Breast epithelium (tissue), 4 donors: ENCODE data around the gene KLHL41. TPM values are rescaled to one million over a fixed set of nuclear protein-coding genes. Genes with fewer than 3 reads are reported as not detected.

Experiments used
- DNase-seq, 2 donors: peaks; one replicate each; pipeline ENCODE4 v3.0.0-alpha.2; 2019; ENCODE audit warnings: low spot score in 2 of 2
- H3K27ac ChIP-seq, 2 donors: fragments of 200-600 bp; sonication (generic) in 1 of 2; one replicate each; pipeline ENCODE4 v1.5.1; 2016 to 2019; ENCODE audit warnings: mild to moderate bottlenecking in 1 of 2
- H3K27me3 ChIP-seq, 2 donors: fragments of 200-600 bp; sonication (generic) in 1 of 2; one replicate each; pipeline versions ENCODE4 v1.5.1 to v1.6.0; 2017 to 2019; ENCODE audit warnings: control low read depth in 1 of 2, mild to moderate bottlenecking in 1 of 2
- H3K36me3 ChIP-seq: fragments of 200-600 bp; one replicate; pipeline ENCODE4 v1.5.1; 2019
- H3K4me1 ChIP-seq, 2 donors: fragments of 200-600 bp; sonication (generic); one replicate each; pipeline ENCODE4 v1.5.1; 2016 to 2019; ENCODE audit warnings: control low read depth in 1 of 2
- H3K4me3 ChIP-seq, 3 donors: fragments of 200-600 bp; sonication (generic); 1 replicate in 2 of 3; 2 replicates in 1 of 3; pipeline ENCODE4 v1.5.1; 2016 to 2019; ENCODE audit warnings: mild to moderate bottlenecking in 3 of 3, moderate library complexity in 2 of 3
- H3K9me3 ChIP-seq, 2 donors: fragments of 200-600 bp; sonication (generic) in 1 of 2; one replicate each; pipeline ENCODE4 v1.5.1; 2016 to 2019; ENCODE audit warnings: control low read depth in 1 of 2
- CTCF ChIP-seq, 3 donors: fragments of 450-650 bp; IDR thresholded peaks; one replicate each; pipeline ENCODE4 v1.5.1; 2016 to 2017; ENCODE audit warnings: antibody characterized with exemption in 3 of 3, mild to moderate bottlenecking in 3 of 3, moderate library complexity in 3 of 3
- POLR2A ChIP-seq: fragments of 450-650 bp; IDR thresholded peaks from one replicate; pipeline ENCODE4 v1.6.1; 2016; ENCODE audit warnings: antibody characterized with exemption, mild to moderate bottlenecking, moderate library complexity
- POLR2AphosphoS5 ChIP-seq, 3 donors: sonication (generic); formaldehyde crosslinking; IDR thresholded peaks; one replicate each; pipeline ENCODE4 v1.6.1; 2017; ENCODE audit warnings: antibody characterized with exemption in 3 of 3
- intact Hi-C: fragments of 100-400 bp; cut with DNase I; formaldehyde crosslinking; loops from one replicate; pipeline ENCODE4 v1.15.1; 2023; ENCODE audit warnings: low total_unique reads
- total RNA-seq, 3 donors: library from RNA; depleted of rRNA; stranded (reverse); fragments of >200 nt; gene quantifications; one replicate each; pipeline ENCODE4 v1.1.0, GENCODE V29; 2016

The KLHL41 gene
- total RNA-seq, 3 donors from 2014 or later, result 0.64 to 2.3 (median 0.66) TPM

GRCh38 chr2:169478745-169479256, 30.7 kb upstream of the KLHL41 start:
- Histone ChIP-seq H3K4me3 (peak overlapping the region; percentile 72 to 89 (median 84)), H3K36me3 (no peaks in the 10 kb centered on the region), H3K27me3 (no peaks in the 10 kb centered on the region), H3K27ac (peak overlapping the region; percentile 83), H3K4me1 (no peaks in the 10 kb centered on the region), H3K9me3 (no peaks in the 10 kb centered on the region)
- intact Hi-C loops, result no loop called here
- no peak for DNase-seq
- TF ChIP-seq POLR2AphosphoS5 (IDR thresholded peaks at IDR 0.05) (no peak), POLR2A (no peak), CTCF (IDR thresholded peaks at IDR 0.05) (no peak)

- H3K4me1 ChIP-seq, result no peaks in the 10 kb centered on the region
- H3K27ac ChIP-seq, result peak within 1 kb of the TSS; percentile 83
- H3K27me3 ChIP-seq, result no peaks in the 10 kb centered on the region
- no peaks in the 10 kb centered on the region for H3K36me3 ChIP-seq
- peak; percentile 57 to 82 for DNase-seq
- intact Hi-C loops, result no loop called here
- peak within 1 kb of the TSS; percentile 72 to 89 (median 84) for H3K4me3 ChIP-seq
- no peaks in the 10 kb centered on the region for H3K9me3 ChIP-seq
- TF ChIP-seq CTCF (IDR thresholded peaks at IDR 0.05) (peak in 1 of 3 donors; percentile 35), POLR2A (no peak), POLR2AphosphoS5 (IDR thresholded peaks at IDR 0.05) (peak; percentile 31 to 49 (median 49))
Observed at GRCh38 chr2:169479257-169480078, 30.0 kb upstream of the KLHL41 start, which contains the start of gene BBS5. Gene BBS5 (plus strand): TSS chr2:169479494. CDS start chr2:169479554, 60 bp downstream.

- DNase-seq, result no peak
- H3K36me3 ChIP-seq, result no peaks in the 10 kb centered on the region
- H3K4me1 ChIP-seq, result no peaks in the 10 kb centered on the region
Observed at GRCh38 chr2:169480079-169480465, 29.4 kb upstream of the KLHL41 start.

GRCh38 chr2:169485650-169486138, 23.8 kb upstream of the KLHL41 start:
- no peak for TF ChIP-seq CTCF (IDR thresholded peaks at IDR 0.05)
- no peaks in the 10 kb centered on the region for H3K36me3 ChIP-seq
- no peak overlapping the region for H3K4me3 ChIP-seq
- no peak for DNase-seq
- no peaks in the 10 kb centered on the region for H3K4me1 ChIP-seq
- H3K27ac ChIP-seq, result no peak overlapping the region
- intact Hi-C loops, result no loop called here
- H3K27me3 ChIP-seq, result no peaks in the 10 kb centered on the region
- no peaks in the 10 kb centered on the region for H3K9me3 ChIP-seq

More at GRCh38 chr2:169480079-169480465, 29.4 kb upstream of the KLHL41 start:
- Histone ChIP-seq H3K27me3 (no peaks in the 10 kb centered on the region), H3K9me3 (no peaks in the 10 kb centered on the region), H3K4me3 (peak overlapping the region; percentile 72 to 89 (median 84)), H3K27ac (peak overlapping the region; percentile 83)
- intact Hi-C loops, result no loop called here
- TF ChIP-seq POLR2AphosphoS5 (IDR thresholded peaks at IDR 0.05) (no peak), POLR2A (no peak), CTCF (IDR thresholded peaks at IDR 0.05) (no peak)

- H3K27me3 ChIP-seq, result no peaks in the 10 kb centered on the region
- intact Hi-C loops, result no loop called here
- no peaks in the 10 kb centered on the region for H3K9me3 ChIP-seq
- no peak overlapping the region for H3K27ac ChIP-seq
- no peak overlapping the region for H3K4me3 ChIP-seq
- no peaks in the 10 kb centered on the region for H3K36me3 ChIP-seq
- TF ChIP-seq CTCF (IDR thresholded peaks at IDR 0.05) (no peak), POLR2A (no peak), POLR2AphosphoS5 (IDR thresholded peaks at IDR 0.05) (no peak)
- H3K4me1 ChIP-seq, result no peaks in the 10 kb centered on the region
- no peak for DNase-seq
Observed at GRCh38 chr2:169486487-169486886, 23.0 kb upstream of the KLHL41 start.
